SK-N-SH (cell line): ENCODE results near the gene GDPD5.

ENCODE experiments used
- CHD2 ChIP-seq: fragments of 150-350 bp; IDR thresholded peaks from 2 replicates; pipeline ENCODE4 v1.6.1; 2018; ENCODE audit warnings: low read length; ENCODE audit not compliant: partially characterized antibody
- CTCF ChIP-seq: fragments of 200-600 bp; sonication (generic); IDR thresholded peaks from 2 replicates; pipeline ENCODE4 v1.6.1; 2017; ENCODE audit warnings: antibody characterized with exemption, mild to moderate bottlenecking, moderate library complexity
- EP300 ChIP-seq, 2 experiments: IDR thresholded peaks; 2 replicates each; pipeline versions ENCODE4 v1.4.0 to v1.6.1; 2012; ENCODE audit warnings: borderline replicate concordance in 1 of 2, low read depth in 1 of 2, low read length in 1 of 2
- GATA2 ChIP-seq: sonication (generic); formaldehyde crosslinking; IDR thresholded peaks from 2 replicates; pipeline ENCODE4 v1.5.0; 2020; ENCODE audit warnings: mild to moderate bottlenecking, missing genetic modification reagents
- IRF3 ChIP-seq: fragments of 150-350 bp; IDR thresholded peaks from 2 replicates; pipeline ENCODE4 v1.6.1; 2016; ENCODE audit warnings: mild to moderate bottlenecking, low read depth, low read length
- JUND ChIP-seq: IDR thresholded peaks from 2 replicates; pipeline ENCODE4 v1.4.0; 2012
- MAX ChIP-seq: IDR thresholded peaks from 2 replicates; pipeline ENCODE4 v1.4.0; 2012; ENCODE audit warnings: low read depth
- MEF2A ChIP-seq: IDR thresholded peaks from 2 replicates; pipeline ENCODE4 v1.4.0; 2012; ENCODE audit warnings: low read depth, borderline replicate concordance
- MXI1 ChIP-seq: IDR thresholded peaks from 2 replicates; pipeline ENCODE4 v1.6.1; 2012; ENCODE audit warnings: mild to moderate bottlenecking, low read depth, low read length, improper control_type of control experiment
- RAD21 ChIP-seq: IDR thresholded peaks from 2 replicates; pipeline ENCODE4 v1.6.1; 2012; ENCODE audit warnings: mild to moderate bottlenecking, low read length
- SIN3A ChIP-seq: IDR thresholded peaks from 2 replicates; pipeline ENCODE4 v1.6.1; 2012; ENCODE audit warnings: low read depth, mild to moderate bottlenecking, low read length, moderate library complexity, borderline replicate concordance
- USF1 ChIP-seq: IDR thresholded peaks from 2 replicates; pipeline ENCODE4 v1.4.0; 2012; ENCODE audit warnings: low read depth, borderline replicate concordance
- USF2 ChIP-seq: fragments of 150-350 bp; IDR thresholded peaks from 2 replicates; pipeline ENCODE4 v1.6.1; 2017; ENCODE audit warnings: antibody characterized with exemption, low read length, low read depth, borderline replicate concordance

- TF ChIP-seq CHD2 (no peak), MAX (no peak), USF2 (no peak), USF1 (no peak), MXI1 (no peak), CTCF (no peak), JUND (no peak), IRF3 (no peak), GATA2 (CRISPR knock-in tag) (no peak), MEF2A (no peak), RAD21 (no peak), EP300 (IDR thresholded peaks at IDR 0.05; ENCODE audit: borderline replicate concordance in 1 of 2, low read depth in 1 of 2, low read length in 1 of 2) (no peak), SIN3A (no peak)
Measured at GRCh38 chr11:75447415-75447814, 78.3 kb downstream of the GDPD5 start.
